ENCODE measurements around the gene ICOSLG.
"Not testable (repeated sequence)": the region's sequence is repeated elsewhere in the genome, so short reads cannot be mapped to it uniquely, and the experiment has no call there.

ICOSLG gene

DNA sequence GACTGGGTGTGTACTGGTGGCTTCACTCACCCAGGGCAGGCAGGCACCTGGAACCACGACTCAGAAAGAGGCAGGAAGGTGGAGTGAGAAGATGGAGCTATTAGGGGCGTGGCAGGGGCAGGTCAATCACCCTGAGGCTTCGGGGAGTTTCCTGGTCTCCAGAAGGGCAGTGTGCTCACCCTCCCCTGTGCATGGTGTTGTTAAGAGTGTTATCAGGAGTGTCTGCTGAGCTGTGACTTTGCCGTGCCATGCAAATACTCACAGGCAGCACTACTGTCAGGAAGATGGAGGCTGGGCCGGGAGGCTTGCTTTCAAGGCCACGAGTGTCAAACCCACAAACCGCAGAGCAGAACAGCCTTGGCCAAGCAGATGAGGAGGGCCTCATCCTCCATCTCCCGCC lies 22.3 kb downstream of the ICOSLG start:
- H3K4me2 ChIP-seq (ENCODE audit: low read depth, low read length, poor library complexity, severe bottlenecking); H3K4me3 ChIP-seq (ENCODE audit: insufficient read depth, low read length, poor library complexity, severe bottlenecking); H4K20me1 ChIP-seq (ENCODE audit: low read depth, low read length); H2AFZ ChIP-seq (ENCODE audit: low read depth, low read length, severe bottlenecking); H3K9me3 ChIP-seq (ENCODE audit: insufficient read depth, low read length); H3K9ac ChIP-seq (ENCODE audit: low read length); H3K27ac ChIP-seq (ENCODE audit: low read depth, low read length); H3F3A ChIP-seq (ENCODE audit: insufficient read depth); H3K9me2 ChIP-seq (replicated peaks; ENCODE audit: insufficient read depth, low read length); H3K27me3 ChIP-seq (ENCODE audit: low read length); H3K36me3 ChIP-seq (ENCODE audit: low read length); H3K79me2 ChIP-seq (ENCODE audit: insufficient read depth, low read length): not testable (repeated sequence)

DNA sequence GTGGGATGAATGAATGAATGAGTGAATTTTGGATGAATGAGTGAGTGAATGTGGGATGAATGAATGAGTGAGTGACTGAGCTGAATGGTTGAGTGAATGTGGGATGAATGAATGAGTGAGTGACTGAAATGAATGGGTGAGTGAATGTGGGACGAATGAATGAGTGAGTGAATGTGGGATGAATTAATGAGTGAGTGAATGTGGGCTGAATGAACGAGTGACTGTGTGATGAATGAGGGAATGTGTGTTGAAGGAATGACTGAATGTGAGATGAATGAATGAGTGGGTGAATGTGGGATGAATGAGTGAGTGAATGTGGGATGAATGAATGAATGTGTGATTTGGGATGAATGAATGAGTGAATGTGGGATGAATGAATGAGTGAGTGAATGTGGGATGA lies 28.8 kb downstream of the ICOSLG start:
- H3K27ac ChIP-seq (ENCODE audit: low read depth, low read length); H4K20me1 ChIP-seq (ENCODE audit: low read depth, low read length); H3K36me3 ChIP-seq (ENCODE audit: low read length); H3K9ac ChIP-seq (ENCODE audit: low read length); H3K4me2 ChIP-seq (ENCODE audit: low read depth, low read length, poor library complexity, severe bottlenecking); H3K4me3 ChIP-seq (ENCODE audit: insufficient read depth, low read length, poor library complexity, severe bottlenecking); H3K9me2 ChIP-seq (replicated peaks; ENCODE audit: insufficient read depth, low read length); H2AFZ ChIP-seq (ENCODE audit: low read depth, low read length, severe bottlenecking); H3K9me3 ChIP-seq (ENCODE audit: insufficient read depth, low read length); H3K27me3 ChIP-seq (ENCODE audit: low read length); H3K79me2 ChIP-seq (ENCODE audit: insufficient read depth, low read length); H3F3A ChIP-seq (ENCODE audit: insufficient read depth): not testable (repeated sequence)

DNA sequence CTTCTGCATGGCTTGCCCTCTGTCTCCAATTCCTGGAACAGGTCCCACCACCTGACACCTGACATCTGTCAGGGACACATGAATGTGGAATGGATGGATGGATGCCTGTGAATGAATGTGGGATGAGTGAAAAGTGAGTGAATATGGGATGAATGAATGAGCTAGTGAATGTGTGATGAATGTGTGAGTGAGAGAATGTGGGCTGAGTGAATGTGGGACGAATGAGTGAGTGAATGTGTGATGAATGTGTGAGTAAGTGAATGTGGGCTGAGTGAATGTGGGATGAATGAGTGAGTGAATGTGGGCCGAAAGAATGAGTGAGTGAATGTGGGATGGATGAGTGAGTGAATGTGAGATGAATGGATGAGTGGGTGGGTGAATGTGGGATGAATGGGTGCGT lies 29.2 kb downstream of the ICOSLG start:
- not testable (repeated sequence) for H3K27me3 ChIP-seq (ENCODE audit: low read length); H3K79me2 ChIP-seq (ENCODE audit: insufficient read depth, low read length); H3K36me3 ChIP-seq (ENCODE audit: low read length); H3K9me2 ChIP-seq (replicated peaks; ENCODE audit: insufficient read depth, low read length); H4K20me1 ChIP-seq (ENCODE audit: low read depth, low read length); H3K9ac ChIP-seq (ENCODE audit: low read length); H3F3A ChIP-seq (ENCODE audit: insufficient read depth); H3K4me2 ChIP-seq (ENCODE audit: low read depth, low read length, poor library complexity, severe bottlenecking); H3K4me3 ChIP-seq (ENCODE audit: insufficient read depth, low read length, poor library complexity, severe bottlenecking); H2AFZ ChIP-seq (ENCODE audit: low read depth, low read length, severe bottlenecking); H3K9me3 ChIP-seq (ENCODE audit: insufficient read depth, low read length); H3K27ac ChIP-seq (ENCODE audit: low read depth, low read length)

DNA sequence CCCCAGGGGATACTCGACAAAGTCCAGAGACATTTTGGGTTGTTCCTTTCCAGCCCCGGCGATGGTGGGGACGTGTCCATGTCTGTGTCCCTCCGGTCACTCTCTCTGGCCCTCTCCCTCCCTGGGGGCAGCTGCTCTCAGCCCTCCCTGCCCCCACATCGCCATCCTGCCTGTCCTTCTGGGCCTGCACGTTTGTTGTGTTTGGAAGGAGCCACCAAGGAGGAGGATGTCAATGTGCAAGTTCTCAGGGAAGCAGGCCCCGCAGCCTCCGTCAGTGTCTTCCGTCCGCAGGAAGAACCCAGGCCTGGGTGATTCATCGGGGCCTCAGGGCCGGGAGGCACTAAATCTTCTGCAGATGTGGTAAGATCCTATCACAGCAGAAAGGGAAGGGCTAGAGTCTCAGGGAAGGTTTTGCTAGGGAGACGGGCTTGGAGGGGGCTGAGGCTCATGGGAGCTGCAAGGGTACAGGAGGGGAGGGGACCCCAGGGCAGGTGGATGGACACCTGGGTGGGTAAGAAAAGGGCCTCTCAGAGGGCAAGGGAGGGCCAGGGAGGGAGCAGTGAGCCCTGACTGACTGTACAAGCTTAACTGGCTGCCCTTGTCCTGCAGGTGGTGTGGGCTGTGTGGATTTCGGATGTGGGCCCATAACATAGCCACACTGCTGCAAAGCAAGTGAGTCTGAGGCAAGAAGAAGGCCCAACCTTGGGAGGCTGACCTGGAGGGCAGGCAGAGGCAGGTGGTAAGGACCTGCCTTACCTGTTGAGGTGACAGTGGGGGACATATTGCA lies 32.7 kb downstream of the ICOSLG start:
- not testable (repeated sequence) for H3K36me3 ChIP-seq (ENCODE audit: low read length); H3K4me3 ChIP-seq (ENCODE audit: insufficient read depth, low read length, poor library complexity, severe bottlenecking)
- peak overlapping the region; percentile 83 for H3K27ac ChIP-seq (ENCODE audit: low read depth, low read length)

DNA sequence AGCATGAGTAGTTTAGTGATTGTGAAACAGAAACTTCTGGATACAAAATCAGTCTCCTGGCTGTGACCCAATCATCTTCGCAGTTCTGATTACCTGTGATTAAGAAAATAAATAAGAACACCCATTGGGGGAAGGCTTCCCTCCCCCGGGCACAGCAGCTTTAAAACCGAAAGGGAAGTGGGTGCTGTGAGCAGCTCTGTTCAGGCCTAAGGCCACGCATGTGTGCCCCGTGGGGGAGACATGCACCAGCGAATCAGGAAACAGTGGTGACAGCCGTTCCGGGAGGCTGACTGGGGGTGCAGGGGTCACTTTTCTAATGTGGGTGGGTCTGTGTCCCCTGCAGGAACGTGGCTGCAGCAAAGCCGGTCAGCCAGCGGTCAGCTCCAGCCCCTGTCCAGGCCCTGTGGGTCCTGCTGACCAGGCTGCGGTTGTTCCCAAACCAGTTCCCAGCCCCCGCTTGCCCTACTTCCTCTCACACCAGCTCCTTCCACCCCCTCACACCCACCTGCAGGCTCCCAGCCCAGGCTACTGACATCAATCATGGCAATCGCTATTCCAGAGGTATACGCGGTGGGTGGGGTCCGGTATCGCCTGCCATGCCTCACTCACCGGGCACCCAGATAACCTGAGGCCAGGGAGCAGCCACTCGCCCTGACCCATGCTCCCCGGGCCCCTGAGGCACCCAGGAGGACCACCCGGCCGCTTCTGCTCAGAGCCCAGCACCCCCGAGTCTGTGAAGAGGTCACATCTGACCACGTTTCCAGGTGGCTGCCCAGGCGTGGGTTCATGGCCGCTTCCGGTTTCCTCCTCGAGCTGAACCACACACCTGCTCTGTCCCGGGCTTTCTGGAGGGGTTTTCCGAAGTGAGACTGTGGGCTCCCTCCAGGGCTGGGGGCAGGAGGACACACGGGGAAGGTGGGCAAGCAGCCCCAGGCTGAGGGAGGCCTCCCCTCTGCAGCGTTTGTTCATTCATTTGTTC lies 33.8 kb downstream of the ICOSLG start:
- not testable (repeated sequence) for H3K79me2 ChIP-seq (ENCODE audit: insufficient read depth, low read length); H3K9me3 ChIP-seq (ENCODE audit: insufficient read depth, low read length); H3K4me3 ChIP-seq (ENCODE audit: insufficient read depth, low read length, poor library complexity, severe bottlenecking); H3K36me3 ChIP-seq (ENCODE audit: low read length); H3K27ac ChIP-seq (ENCODE audit: low read depth, low read length); H3K9ac ChIP-seq (ENCODE audit: low read length); H3K4me2 ChIP-seq (ENCODE audit: low read depth, low read length, poor library complexity, severe bottlenecking); H4K20me1 ChIP-seq (ENCODE audit: low read depth, low read length); H3K9me2 ChIP-seq (replicated peaks; ENCODE audit: insufficient read depth, low read length); H3F3A ChIP-seq (ENCODE audit: insufficient read depth); H3K27me3 ChIP-seq (ENCODE audit: low read length); H2AFZ ChIP-seq (ENCODE audit: low read depth, low read length, severe bottlenecking)

More for the DNA sequence above, 32.7 kb downstream of the ICOSLG start:
- not testable (repeated sequence) for H3K27me3 ChIP-seq (ENCODE audit: low read length); H2AFZ ChIP-seq (ENCODE audit: low read depth, low read length, severe bottlenecking); H4K20me1 ChIP-seq (ENCODE audit: low read depth, low read length); H3K9ac ChIP-seq (ENCODE audit: low read length); H3F3A ChIP-seq (ENCODE audit: insufficient read depth); H3K9me3 ChIP-seq (ENCODE audit: insufficient read depth, low read length); H3K79me2 ChIP-seq (ENCODE audit: insufficient read depth, low read length); H3K9me2 ChIP-seq (replicated peaks; ENCODE audit: insufficient read depth, low read length)
- peak overlapping the region; percentile 41 for H3K4me2 ChIP-seq (ENCODE audit: low read depth, low read length, poor library complexity, severe bottlenecking)

DNA sequence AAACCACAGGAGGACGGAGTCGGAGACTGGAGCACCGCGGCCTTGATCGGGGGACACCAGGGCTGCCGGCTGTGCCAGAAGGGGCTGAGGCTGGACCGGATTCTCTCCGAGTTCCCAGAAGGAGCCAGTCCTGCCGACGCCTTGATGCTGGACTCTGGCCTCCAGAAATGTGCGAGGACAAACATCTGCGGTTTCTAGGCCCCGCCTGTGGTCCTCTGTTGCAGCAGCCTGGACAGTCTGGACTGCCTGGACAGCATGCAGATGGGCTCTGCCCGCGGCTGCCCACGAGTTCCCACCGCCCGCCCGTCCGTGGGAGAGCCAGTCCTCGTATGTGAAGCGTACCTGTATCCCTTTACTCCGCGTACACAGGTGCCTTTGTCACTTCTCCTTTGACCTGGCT lies 34.6 kb downstream of the ICOSLG start:
- H3K9me3 ChIP-seq (ENCODE audit: insufficient read depth, low read length); H4K20me1 ChIP-seq (ENCODE audit: low read depth, low read length); H3K79me2 ChIP-seq (ENCODE audit: insufficient read depth, low read length); H3K9me2 ChIP-seq (replicated peaks; ENCODE audit: insufficient read depth, low read length); H3K36me3 ChIP-seq (ENCODE audit: low read length); H3K9ac ChIP-seq (ENCODE audit: low read length); H3K4me3 ChIP-seq (ENCODE audit: insufficient read depth, low read length, poor library complexity, severe bottlenecking); H3F3A ChIP-seq (ENCODE audit: insufficient read depth); H2AFZ ChIP-seq (ENCODE audit: low read depth, low read length, severe bottlenecking); H3K4me2 ChIP-seq (ENCODE audit: low read depth, low read length, poor library complexity, severe bottlenecking); H3K27ac ChIP-seq (ENCODE audit: low read depth, low read length); H3K27me3 ChIP-seq (ENCODE audit: low read length): not testable (repeated sequence)

DNA sequence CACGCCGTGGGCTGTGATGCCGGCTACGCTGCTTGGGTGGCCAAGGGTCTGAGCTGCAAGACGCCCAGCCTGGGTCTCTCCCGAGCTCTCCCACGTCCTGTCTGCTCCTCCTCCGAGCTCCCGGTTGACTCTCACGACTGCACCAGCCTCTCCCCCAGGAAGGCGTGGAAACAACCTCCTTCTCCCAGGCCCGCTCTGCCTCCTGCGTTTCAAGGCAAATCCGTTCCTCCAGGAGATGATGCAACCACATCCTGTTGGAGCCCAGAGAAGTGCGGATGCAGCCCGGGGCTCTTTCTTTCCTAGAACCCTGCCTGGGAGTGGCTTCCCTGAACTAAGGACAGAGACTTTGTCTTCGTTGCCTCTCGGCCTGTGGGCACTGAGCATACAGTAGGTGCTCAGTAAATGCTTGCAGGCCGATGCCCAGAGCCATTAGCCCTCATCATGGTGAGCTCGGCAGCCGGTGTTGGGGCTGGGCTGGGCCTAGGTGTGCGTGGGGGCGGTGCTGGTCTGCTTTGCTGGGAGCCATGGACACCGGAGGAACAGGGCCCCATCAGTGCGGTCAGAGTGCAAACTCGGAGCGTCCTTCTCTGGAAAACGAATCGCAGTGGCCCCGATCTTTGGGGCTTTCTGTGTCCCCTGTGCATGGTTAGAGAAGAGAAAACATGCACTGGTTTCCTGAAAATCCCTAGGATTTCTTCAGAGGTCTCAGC lies 38.0 kb downstream of the ICOSLG start:
- not testable (repeated sequence) for H3K27me3 ChIP-seq (ENCODE audit: low read length); H4K20me1 ChIP-seq (ENCODE audit: low read depth, low read length); H3K27ac ChIP-seq (ENCODE audit: low read depth, low read length); H2AFZ ChIP-seq (ENCODE audit: low read depth, low read length, severe bottlenecking); H3K36me3 ChIP-seq (ENCODE audit: low read length); H3K4me2 ChIP-seq (ENCODE audit: low read depth, low read length, poor library complexity, severe bottlenecking); H3K9me3 ChIP-seq (ENCODE audit: insufficient read depth, low read length); H3K79me2 ChIP-seq (ENCODE audit: insufficient read depth, low read length); H3K9me2 ChIP-seq (replicated peaks; ENCODE audit: insufficient read depth, low read length); H3K9ac ChIP-seq (ENCODE audit: low read length); H3F3A ChIP-seq (ENCODE audit: insufficient read depth); H3K4me3 ChIP-seq (ENCODE audit: insufficient read depth, low read length, poor library complexity, severe bottlenecking)
